ENCODE results near the gene GOPC.
"Not testable (repeated sequence)": the region's sequence is repeated elsewhere in the genome, so short reads cannot be mapped to it uniquely, and the experiment has no call there.

The GOPC gene

DNA sequence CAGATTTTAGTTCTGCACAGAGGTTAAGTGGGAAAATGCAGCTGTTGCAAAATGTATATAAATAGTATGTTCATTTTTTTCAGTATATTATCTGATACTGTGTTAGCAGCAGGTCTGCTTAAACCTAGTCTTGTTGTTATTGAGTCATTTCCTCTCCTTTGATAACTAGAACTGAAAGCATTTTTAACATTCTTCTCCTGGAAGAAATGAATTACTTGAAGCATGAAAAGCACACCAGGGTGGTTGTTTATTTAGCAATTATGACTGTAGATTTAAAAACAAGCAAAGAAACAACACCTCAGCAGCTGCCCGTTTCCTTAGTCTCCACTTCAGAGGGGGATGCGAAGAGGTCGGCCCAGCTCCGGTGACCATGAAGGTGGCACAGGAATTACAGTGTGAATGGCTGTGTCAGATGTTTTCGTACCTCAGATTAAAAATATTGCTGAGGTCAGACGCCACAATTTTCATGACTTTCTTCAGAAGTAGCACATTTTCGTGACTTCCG, 53.5 kb downstream of the GOPC start:
- DNase-seq (ENCODE audit: low spot score), result peak; percentile 12

DNA sequence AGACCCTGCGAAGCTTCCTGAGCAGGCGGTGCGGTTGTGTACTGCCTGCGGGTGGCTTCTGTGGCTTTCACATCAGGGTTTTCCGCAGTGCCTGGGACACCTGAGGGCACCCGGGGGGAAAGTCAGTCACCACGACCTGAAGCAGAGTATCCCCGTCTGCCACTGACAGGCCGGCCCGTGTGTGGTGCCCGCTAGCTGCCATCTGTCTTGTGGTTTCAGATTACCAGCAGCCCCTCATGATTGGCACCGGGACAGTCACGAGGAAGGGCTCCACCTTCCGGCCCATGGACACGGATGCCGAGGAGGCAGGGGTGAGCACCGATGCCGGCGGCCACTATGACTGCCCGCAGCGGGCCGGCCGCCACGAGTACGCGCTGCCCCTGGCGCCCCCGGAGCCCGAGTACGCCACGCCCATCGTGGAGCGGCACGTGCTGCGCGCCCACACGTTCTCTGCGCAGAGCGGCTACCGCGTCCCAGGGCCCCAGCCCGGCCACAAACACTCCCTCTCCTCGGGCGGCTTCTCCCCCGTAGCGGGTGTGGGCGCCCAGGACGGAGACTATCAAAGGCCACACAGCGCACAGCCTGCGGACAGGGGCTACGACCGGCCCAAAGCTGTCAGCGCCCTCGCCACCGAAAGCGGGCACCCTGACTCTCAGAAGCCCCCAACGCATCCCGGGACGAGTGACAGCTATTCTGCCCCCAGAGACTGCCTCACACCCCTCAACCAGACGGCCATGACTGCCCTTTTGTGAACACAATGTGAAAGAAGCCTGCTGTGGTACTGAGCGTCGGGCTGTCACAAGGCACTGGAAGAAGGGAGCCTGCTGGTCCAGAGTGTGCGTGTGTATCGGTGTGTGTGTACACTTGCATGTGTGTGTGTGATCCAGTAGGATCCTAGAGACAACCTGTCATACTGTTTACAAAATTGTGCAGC, 54.4 kb downstream of the GOPC start:
- no peak for DNase-seq (ENCODE audit: low spot score)

DNA sequence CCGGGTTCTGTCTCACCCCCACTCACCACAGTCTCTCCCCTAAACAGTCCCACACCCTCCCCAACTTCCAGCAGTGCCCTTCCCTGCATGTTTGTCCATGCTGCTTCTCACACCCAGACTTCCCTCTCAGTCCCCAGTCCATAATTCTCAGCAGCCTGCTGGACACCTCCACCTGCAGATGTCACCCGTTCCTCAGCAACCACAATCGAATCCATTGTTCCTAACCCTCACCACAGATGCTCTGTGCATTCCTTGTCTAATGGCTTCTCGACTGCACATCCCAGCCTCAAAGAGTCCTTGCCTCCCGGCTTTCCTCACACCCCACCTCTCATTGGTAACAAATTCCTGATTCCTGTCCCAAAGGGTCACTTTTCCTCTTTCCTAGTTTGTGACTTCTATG, 55.6 kb downstream of the GOPC start:
- DNase-seq (ENCODE audit: low spot score), result no peak

DNA sequence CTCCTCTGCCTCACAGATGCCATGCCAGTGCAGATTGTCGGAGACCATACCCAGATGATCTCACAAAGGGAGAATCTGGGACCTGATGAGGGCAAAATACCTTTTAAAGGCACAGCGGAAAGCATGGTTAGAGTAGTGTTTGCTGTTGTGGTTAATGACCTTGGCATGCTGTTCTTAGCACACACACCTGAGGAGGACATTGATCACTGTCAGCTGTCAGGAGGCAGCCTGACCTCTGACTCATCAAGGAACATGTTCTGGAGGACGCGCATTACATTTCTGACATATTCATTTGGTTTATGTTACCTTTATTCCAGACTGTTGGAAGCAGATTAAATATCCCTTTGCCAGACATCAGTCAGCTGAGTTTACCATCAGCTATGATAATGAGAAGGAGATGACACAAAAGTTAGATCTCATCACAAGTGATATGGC, 57.1 kb downstream of the GOPC start:
- DNase-seq (ENCODE audit: low spot score), result no peak

DNA sequence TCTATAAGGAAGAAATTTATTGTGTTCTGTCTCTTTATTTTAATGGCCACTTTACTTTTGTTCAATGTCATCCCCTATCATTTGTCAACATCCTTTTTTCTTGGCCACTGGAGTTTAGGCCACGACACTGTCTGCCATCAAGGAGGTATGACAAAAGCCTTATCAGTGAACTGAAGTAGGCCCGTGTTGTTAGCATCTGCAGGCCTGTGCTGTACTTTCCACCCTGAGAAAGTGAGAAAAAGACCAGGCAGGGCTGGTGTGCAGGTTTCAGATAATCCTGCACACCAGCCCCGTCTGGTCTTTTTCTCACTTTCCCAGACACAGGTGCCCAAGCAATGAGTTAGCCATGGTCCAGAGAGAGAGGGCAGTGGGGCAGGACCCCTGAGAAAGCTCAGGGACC, 57.6 kb downstream of the GOPC start:
- DNase-seq (ENCODE audit: low spot score), result no peak

DNA sequence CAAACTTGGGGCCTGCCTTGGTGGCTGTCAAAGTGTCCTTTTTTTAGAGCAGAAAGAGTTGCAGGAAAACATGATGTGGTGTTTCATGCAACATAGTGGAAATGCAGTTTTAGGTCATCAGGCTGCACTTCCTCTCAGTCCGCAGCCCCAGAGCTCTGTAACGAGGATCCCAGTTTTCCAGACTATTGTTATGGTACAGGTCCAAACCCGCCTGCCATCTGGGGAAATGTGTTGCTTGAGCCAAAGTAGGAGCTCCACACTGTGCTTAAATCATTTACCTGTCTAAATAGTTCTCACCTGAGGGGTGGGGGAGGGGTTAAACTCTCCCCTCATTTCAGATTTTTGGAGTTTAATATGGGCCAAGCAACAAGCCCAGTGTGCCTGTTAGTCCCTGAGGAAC, 59.8 kb downstream of the GOPC start:
- no peak for DNase-seq (ENCODE audit: low spot score)

DNA sequence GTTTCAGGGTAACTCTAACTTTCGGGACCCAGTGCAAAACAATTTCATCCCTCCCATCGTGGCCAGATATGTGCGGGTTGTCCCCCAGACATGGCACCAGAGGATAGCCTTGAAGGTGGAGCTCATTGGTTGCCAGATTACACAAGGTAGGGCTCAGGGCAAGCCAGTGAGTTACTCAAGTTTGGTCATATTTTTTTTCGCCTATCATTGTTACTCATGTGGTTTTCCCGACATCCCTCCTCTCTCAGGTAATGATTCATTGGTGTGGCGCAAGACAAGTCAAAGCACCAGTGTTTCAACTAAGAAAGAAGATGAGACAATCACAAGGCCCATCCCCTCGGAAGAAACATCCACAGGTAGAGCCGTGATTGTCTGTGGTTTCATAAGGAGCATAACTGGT, 61.6 kb downstream of the GOPC start:
- DNase-seq (ENCODE audit: low spot score), result no peak

DNA sequence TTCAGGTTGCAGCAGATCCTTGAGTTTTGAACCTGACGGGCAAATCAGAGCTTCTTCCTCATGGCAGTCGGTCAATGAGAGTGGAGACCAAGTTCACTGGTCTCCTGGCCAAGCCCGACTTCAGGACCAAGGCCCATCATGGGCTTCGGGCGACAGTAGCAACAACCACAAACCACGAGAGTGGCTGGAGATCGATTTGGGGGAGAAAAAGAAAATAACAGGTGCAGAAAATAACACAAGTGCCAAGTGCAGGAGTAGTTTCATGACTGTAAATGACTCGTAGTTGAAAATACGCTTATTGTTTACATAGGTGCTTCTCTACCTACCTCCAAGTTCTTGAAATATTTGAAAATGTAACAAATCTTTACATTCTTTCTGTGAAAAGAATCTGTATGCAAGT, 63.7 kb downstream of the GOPC start:
- no peak for DNase-seq (ENCODE audit: low spot score)

DNA sequence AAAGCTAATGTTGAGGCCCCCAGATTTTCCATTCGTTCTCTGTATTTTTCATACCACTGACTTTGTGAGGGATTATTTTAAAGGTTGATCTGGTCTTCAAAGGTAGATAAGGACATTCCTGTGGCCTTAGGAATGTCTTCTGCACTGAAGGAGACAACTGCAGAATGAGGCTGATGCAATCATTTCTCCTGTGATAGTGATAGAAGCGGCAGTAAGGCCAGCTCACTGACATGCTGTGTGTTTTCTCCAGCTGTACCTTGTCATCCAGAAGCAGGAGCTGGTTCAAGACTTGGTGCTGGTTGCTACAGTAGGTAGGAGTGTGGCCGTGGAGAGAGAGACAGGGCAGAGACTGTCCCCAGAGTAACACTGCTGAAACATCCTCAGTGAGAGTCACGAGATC, 66.0 kb downstream of the GOPC start:
- no peak for DNase-seq (ENCODE audit: low spot score)

DNA sequence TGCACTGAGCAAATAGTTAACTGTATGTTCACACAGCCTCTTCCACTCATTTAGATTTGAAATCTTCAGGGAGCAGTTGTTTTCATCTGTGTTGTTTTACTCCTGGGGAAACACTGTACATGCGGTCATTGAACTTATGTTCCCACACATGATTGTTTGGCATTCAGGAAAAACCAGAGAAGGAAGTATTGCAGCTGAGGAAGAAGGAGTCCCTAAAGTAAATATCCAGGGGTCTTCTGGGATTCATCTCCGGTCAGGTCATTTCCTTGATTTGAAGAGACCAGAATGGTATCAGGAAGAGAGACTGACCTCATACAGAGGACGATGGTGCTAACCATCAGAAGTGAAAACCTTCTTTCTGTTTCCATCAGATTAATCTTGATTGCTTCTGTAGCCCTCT, 67.3 kb downstream of the GOPC start:
- no peak for DNase-seq (ENCODE audit: low spot score)

DNA sequence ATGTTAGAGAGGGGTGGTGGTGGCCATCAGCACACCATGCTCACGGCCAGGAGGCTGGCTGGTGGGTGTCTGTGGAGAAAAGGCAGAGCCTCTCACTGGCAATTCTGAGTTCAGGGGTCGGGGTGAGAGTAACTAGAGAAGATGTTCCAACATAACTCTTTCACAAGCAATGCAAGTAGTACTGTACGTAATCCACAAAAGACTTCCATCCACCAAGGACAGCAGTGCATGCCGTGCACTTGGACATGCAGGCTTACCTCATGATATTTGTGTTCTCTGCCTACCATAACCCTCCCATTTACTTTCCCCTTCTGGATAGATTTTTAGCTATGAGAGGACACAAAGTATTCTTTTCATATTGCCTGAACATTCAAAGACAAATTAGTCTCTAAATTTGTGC, 68.5 kb downstream of the GOPC start:
- no peak for DNase-seq (ENCODE audit: low spot score)

DNA sequence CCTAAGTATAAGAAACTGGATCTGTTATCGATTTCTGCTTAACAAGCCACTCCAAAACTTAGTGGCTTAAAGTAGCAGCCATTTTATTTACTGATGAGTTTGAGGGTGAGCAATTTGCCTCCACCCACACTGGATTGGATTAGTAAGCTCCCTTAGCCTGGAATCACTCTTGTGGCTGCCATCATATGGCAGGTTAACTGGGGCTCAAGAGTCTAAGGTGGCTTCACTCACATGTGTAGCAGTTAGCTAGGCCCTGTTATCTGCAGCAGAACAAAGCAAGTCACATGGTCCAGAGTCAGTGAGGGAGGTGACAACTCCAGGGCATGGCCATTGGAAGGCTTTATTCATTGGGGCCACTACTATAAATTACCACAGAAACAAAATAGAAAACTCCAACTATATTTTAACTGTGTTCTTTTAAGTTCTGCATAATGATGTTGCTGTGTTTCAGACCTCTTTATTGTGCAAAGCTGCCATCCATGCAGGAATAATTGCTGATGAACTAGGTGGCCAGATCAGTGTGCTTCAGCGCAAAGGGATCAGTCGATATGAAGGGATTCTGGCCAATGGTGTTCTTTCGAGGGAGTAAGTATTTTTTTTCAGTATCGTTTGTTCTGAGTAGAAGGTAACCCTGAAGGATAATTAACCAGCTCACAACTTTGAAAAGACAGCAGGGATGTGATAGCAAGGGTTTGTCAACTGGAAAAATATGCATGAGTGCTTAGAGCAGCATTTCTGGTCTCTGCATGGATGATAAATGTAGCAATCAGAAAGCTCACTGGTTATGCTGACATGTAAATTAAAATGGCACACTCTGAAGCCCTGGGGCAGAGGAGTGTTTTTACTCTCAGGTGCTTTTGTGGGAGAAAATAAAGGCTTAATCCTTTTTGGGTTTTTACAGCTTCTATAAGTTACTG, 70.2 kb downstream of the GOPC start:
- no peak for DNase-seq (ENCODE audit: low spot score)

DNA sequence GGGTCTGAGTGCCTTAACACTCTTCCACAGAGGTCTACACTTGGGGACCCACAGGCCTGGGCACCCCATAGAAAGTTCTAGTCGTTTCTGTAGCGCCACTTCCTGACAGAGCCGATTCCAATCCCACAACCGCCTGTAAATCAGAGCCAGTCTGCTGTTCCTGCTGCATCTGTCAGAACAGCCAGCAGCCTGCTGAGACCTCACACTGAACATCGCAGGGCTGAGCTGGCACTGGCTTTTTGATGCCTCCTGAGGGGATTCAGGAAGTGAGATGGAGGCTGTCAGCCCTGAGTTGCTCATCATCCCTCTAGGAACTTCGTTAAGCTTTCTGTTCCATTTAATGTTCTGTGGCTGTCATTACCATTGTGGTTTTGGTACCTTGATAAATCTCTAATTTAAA, 71.0 kb downstream of the GOPC start:
- no peak for DNase-seq (ENCODE audit: low spot score)

DNA sequence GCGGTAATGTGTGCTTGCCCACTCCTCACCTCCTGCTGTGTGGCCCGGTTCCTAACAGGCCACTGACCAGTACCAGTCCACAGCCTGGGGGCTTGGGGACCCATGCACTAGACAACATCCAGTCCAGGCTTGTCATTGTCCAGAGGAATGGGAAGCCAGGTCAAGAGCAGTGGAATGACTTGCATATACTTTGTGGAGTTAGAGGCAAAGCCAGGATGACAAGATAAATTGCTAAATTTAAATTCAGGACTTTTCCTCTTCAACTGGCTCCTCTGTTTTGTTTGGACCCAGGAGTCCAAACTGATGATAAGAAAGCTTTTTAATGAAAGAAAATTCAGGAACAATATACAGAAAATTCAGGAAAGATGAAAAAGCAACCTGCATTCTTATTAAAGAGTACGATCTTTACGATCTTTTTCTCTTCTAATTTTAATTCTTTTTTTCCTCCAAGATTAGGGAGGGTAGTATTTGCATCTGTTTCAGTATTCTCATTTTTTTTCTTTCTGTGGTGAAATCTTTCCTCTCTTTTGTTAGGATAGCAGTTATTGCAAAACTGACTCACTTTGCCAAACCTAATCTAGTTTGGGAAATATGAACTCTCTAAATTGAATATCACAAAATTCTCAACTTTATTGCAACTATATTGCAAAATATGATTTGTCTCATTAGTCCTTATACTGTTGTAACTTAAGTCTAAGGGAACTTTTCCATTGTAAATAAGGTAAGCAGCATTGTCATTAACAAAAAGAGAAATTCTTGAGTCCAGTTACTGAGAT, 71.7 kb downstream of the GOPC start:
- no peak for DNase-seq (ENCODE audit: low spot score)

DNA sequence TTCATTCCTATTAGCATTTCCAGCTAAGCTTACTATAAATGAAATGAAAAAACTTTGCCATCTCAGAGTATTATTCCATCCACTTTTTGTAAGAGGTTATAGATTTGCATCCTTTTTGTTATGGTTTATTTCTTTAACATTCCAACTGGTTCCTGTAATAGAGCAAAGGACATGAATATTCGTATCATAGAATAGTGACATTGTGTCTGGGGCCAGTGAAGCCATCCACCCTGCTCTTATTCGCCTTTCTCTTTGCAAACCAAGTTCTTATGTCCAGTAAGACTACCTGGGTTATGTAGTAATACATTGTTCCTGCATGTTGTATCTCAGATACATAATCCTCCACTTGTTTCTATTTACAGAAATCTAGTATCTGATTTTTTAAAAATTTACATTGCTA, 76.7 kb downstream of the GOPC start:
- DNase-seq (ENCODE audit: low spot score), result no peak

DNA sequence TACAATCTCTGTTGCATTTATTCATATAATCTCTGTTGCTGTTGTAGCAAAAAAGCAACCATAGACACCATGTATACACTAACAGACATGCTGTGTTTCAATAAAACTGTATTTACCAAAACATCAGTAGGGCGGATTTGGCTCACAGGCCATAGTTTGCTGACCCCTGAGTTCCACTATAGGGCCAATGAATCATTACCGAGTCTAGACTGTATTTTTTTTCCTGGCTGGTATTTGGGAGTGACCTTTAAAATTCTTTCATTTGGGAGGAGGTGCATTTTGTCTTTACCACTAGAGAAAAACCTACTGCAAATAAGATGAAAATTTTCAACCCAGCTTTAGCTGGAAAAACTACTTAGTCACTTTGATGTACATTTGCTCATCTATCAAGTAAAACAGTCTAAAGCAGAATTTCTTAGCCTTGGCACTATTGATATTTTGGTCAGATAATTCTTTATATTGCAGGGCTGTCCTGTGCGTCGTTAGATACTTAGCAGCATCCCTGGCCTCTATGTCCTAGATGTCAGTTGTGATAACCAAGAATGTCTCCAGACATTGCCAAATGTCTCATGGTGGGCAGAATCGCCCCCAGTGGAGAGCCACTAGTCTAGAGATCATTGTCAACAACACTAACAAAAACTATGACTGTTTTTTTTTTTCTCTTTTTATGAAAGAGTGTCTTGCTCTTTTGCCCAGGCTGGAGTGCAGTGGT, 80.4 kb downstream of the GOPC start:
- no peak for DNase-seq (ENCODE audit: low spot score)

DNA sequence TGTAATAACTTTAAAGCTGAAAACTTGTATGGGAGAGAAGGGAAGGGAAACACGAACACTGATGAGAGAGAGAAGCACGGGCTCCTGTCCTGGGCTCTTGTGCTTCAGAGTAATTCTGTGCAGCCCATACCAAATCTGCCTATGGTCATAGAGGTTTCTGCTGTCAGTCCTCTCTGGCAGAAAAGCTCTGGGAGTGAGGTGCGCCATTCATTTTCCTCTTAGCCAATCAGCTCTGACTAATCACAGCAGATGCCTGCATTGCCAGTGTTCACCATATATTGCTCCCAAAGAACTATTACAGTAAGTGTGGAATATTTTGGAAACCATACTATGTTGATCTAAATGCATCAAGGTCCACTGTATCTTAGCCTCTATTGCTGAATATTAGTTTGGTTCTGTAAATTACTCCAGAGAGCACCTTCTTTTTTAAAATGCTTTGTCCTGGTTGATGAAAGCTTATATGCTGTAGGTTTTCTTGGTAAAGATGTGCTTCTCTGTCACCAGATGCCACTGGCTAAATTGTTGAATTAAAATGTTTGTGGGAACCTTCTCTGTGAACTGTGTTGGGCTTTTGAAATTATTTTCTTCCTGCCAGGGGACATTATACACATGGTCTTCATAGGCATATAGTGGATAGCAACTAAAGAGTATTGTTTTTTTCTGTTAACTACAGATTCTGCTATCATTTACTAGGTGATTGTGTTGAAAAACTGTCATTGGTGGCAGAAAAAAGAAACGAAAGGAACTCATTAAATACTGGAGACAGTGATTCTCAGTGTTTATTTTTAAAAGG, 81.5 kb downstream of the GOPC start:
- no peak for DNase-seq (ENCODE audit: low spot score)

DNA sequence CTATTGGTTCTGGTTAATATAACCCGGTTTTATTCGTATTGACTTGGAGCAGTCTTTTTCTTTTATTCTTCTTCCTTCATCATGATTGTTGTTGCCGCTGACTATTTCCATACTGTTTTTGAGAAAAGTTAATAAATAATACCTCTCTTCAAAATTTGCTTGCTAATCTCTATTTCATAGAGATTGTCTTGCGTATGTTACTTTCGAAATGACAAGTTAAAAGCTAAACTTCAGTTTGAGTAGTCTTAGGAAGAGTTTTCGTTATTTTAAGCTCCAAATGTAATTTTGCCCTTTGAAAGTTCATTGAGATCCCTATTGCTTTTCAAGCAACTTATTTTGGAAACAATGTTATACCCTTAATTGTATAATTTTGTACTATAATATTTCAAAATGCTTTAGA, 83.4 kb downstream of the GOPC start:
- no peak for DNase-seq (ENCODE audit: low spot score)

DNA sequence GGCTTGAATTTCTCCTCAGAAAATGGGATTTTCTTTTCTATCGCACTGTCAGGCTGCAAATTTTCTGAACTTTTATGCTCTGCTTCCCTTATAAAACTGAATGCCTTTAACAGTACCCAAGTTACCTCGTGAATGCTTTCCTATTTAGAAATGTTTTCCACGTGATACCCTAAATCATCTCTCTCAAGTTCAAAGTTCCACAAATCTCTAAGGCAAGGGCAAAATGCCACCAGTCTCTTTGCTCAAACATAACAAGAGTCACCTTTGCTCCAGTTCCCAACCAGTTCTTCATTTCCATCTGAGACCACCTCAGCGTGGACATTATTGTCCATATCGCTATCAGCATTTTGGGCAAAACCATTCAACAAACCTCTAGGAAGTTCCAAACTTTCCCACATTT, 84.3 kb downstream of the GOPC start:
- DNase-seq (ENCODE audit: low spot score), result not testable (repeated sequence)

DNA sequence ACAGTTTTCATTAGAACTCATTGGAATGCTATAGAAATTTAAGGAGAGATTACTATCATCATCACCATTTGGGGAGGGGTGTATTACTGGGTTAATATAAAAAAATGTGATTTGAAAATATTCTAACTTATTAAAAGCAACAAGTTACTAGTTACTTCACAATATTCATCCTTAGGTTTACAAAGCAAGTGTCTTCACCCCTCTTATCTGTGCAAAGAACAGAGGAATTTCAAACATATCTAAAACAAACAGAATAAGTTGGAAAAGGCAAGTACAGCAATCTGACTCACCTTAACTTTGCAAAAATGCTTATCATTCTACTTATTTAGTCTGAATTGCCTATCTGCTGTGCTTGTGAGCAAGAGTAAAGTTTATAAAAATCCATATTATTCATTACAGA, 87.0 kb downstream of the GOPC start:
- no peak for DNase-seq (ENCODE audit: low spot score)

DNA sequence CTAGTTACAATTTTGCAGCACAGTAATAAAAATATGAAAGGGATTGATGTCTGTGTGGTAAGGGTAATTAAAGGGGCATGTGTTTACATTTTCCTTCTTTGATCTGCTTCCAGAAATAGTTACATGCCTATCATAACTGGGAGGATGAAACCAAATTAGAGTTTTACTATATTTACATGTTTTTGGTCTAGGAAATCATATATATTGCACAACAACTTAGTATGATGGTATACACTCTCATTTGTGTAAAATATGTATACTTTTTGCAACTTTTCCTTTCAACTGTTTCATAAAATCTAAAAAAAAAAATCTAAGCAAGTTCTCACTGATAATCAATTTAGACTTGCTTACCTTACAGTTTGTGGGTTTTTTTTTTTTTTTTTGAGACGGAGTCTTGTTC, 87.7 kb downstream of the GOPC start:
- no peak for DNase-seq (ENCODE audit: low spot score)
